ENCODE data around the gene STAT5A.

Gene STAT5A

GRCh38 chr17:42266918-42267766 is 21.2 kb upstream of the STAT5A start (continued):
- TF ChIP-seq, protein P1, sequence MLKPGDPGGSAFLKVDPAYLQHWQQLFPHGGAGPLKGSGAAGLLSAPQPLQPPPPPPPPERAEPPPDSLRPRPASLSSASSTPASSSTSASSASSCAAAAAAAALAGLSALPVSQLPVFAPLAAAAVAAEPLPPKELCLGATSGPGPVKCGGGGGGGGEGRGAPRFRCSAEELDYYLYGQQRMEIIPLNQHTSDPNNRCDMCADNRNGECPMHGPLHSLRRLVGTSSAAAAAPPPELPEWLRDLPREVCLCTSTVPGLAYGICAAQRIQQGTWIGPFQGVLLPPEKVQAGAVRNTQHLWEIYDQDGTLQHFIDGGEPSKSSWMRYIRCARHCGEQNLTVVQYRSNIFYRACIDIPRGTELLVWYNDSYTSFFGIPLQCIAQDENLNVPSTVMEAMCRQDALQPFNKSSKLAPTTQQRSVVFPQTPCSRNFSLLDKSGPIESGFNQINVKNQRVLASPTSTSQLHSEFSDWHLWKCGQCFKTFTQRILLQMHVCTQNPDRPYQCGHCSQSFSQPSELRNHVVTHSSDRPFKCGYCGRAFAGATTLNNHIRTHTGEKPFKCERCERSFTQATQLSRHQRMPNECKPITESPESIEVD (tag by site-specific recombination; IDR thresholded peaks at IDR 0.05) = peak; percentile 92
- TF ChIP-seq, protein P2, sequence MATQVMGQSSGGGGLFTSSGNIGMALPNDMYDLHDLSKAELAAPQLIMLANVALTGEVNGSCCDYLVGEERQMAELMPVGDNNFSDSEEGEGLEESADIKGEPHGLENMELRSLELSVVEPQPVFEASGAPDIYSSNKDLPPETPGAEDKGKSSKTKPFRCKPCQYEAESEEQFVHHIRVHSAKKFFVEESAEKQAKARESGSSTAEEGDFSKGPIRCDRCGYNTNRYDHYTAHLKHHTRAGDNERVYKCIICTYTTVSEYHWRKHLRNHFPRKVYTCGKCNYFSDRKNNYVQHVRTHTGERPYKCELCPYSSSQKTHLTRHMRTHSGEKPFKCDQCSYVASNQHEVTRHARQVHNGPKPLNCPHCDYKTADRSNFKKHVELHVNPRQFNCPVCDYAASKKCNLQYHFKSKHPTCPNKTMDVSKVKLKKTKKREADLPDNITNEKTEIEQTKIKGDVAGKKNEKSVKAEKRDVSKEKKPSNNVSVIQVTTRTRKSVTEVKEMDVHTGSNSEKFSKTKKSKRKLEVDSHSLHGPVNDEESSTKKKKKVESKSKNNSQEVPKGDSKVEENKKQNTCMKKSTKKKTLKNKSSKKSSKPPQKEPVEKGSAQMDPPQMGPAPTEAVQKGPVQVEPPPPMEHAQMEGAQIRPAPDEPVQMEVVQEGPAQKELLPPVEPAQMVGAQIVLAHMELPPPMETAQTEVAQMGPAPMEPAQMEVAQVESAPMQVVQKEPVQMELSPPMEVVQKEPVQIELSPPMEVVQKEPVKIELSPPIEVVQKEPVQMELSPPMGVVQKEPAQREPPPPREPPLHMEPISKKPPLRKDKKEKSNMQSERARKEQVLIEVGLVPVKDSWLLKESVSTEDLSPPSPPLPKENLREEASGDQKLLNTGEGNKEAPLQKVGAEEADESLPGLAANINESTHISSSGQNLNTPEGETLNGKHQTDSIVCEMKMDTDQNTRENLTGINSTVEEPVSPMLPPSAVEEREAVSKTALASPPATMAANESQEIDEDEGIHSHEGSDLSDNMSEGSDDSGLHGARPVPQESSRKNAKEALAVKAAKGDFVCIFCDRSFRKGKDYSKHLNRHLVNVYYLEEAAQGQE (tag by site-specific recombination; IDR thresholded peaks at IDR 0.05) = no peak
- TF ChIP-seq ZNF768 (tag by site-specific recombination; IDR thresholded peaks at IDR 0.05) (no peak), ZNF132 (tag by site-specific recombination; IDR thresholded peaks at IDR 0.05; ENCODE audit: borderline replicate concordance) (no peak), ZNF391 (tag by site-specific recombination; IDR thresholded peaks at IDR 0.05; ENCODE audit: borderline replicate concordance, low read depth) (no peak), ZNF146 (tag by site-specific recombination; IDR thresholded peaks at IDR 0.05) (no peak), TCF7L2 (IDR thresholded peaks at IDR 0.05; ENCODE audit: borderline replicate concordance, low read depth, low read length) (no peak), ZNF184 (tag by site-specific recombination; IDR thresholded peaks at IDR 0.05) (no peak; the same call in 1 of the 2 replicates), ZBTB49 (tag by site-specific recombination; IDR thresholded peaks at IDR 0.05; ENCODE audit: low read depth) (no peak), ZNF324 (tag by site-specific recombination; IDR thresholded peaks at IDR 0.05) (no peak; the same call in 1 of the 2 replicates), ZNF473 (tag by site-specific recombination; IDR thresholded peaks at IDR 0.05) (no peak), ZNF777 (tag by site-specific recombination; IDR thresholded peaks at IDR 0.05; ENCODE audit: borderline replicate concordance) (no peak), GFI1B (tag by site-specific recombination; IDR thresholded peaks at IDR 0.05) (no peak), ZNF610 (tag by site-specific recombination; IDR thresholded peaks at IDR 0.05; ENCODE audit: borderline replicate concordance) (no peak), ZNF791 (tag by site-specific recombination; IDR thresholded peaks at IDR 0.05) (no peak), ZNF621 (tag by site-specific recombination; IDR thresholded peaks at IDR 0.05) (no peak), ZNF202 (tag by site-specific recombination; IDR thresholded peaks at IDR 0.05; ENCODE audit: borderline replicate concordance) (no peak), ZNF623 (tag by site-specific recombination; IDR thresholded peaks at IDR 0.05) (no peak; the same call in 1 of the 2 replicates), ZNF335 (tag by site-specific recombination; conservative IDR thresholded peaks at IDR 0.05) (peak; percentile 52; the same call in 1 of the 2 replicates), ZNF221 (tag by site-specific recombination; IDR thresholded peaks at IDR 0.05; ENCODE audit: borderline replicate concordance) (no peak), KLF8 (tag by site-specific recombination; IDR thresholded peaks at IDR 0.05) (peak; percentile 59), SP3 (tag by site-specific recombination; IDR thresholded peaks at IDR 0.05) (no peak), ZNF423 (tag by site-specific recombination; IDR thresholded peaks at IDR 0.05) (no peak), ZNF175 (tag by site-specific recombination; IDR thresholded peaks at IDR 0.05) (no peak), ZNF354C (tag by site-specific recombination; IDR thresholded peaks at IDR 0.05; ENCODE audit: borderline replicate concordance, low read depth) (no peak), KLF9 (tag by site-specific recombination; IDR thresholded peaks at IDR 0.05; ENCODE audit: low read depth) (no peak), OVOL3 (tag by site-specific recombination; IDR thresholded peaks at IDR 0.05) (no peak), ZNF366 (tag by site-specific recombination; conservative IDR thresholded peaks at IDR 0.05) (peak; percentile 82; the same call in 1 of the 2 replicates)
- TF ChIP-seq, protein P3, sequence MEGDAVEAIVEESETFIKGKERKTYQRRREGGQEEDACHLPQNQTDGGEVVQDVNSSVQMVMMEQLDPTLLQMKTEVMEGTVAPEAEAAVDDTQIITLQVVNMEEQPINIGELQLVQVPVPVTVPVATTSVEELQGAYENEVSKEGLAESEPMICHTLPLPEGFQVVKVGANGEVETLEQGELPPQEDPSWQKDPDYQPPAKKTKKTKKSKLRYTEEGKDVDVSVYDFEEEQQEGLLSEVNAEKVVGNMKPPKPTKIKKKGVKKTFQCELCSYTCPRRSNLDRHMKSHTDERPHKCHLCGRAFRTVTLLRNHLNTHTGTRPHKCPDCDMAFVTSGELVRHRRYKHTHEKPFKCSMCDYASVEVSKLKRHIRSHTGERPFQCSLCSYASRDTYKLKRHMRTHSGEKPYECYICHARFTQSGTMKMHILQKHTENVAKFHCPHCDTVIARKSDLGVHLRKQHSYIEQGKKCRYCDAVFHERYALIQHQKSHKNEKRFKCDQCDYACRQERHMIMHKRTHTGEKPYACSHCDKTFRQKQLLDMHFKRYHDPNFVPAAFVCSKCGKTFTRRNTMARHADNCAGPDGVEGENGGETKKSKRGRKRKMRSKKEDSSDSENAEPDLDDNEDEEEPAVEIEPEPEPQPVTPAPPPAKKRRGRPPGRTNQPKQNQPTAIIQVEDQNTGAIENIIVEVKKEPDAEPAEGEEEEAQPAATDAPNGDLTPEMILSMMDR (tag by site-specific recombination; IDR thresholded peaks at IDR 0.05) = no peak
- TF ChIP-seq, protein P4, sequence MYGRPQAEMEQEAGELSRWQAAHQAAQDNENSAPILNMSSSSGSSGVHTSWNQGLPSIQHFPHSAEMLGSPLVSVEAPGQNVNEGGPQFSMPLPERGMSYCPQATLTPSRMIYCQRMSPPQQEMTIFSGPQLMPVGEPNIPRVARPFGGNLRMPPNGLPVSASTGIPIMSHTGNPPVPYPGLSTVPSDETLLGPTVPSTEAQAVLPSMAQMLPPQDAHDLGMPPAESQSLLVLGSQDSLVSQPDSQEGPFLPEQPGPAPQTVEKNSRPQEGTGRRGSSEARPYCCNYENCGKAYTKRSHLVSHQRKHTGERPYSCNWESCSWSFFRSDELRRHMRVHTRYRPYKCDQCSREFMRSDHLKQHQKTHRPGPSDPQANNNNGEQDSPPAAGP (tag by site-specific recombination; IDR thresholded peaks at IDR 0.05) = no peak
